Stimulated activated CD8-positive, alpha-beta memory T cell treated with anti-CD3 and anti-CD28 coated beads, Interleukin-12 subunit alpha, Interleukin-12 subunit beta, amount 100 ng/mL, for 1 hour (primary cell): ENCODE results near the gene ADAMTS3.

Experiments
- DNase-seq: peaks from one replicate; pipeline ENCODE4 v3.0.0-alpha.2; 2020; ENCODE audit warnings: low read depth

The ADAMTS3 gene

DNA sequence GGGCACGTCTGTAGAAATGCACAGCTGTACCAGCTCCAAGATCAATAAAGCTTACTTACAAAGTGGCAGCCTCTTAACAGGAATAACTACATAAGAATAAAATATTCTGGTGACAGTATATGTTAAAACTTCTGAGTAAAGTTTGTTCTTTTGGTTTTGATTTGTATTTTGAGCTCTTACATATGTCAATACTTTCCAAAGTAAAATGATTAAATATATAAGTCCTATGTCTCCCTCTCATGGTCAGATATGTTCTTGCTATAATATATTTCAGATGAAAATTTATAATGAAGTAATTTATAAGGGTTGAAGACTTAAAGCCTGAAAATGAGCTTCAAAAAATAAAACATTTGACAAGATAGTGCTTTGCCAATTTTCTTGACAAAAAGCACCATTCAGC is 282.8 kb downstream of the ADAMTS3 start:
- no peak for DNase-seq

DNA sequence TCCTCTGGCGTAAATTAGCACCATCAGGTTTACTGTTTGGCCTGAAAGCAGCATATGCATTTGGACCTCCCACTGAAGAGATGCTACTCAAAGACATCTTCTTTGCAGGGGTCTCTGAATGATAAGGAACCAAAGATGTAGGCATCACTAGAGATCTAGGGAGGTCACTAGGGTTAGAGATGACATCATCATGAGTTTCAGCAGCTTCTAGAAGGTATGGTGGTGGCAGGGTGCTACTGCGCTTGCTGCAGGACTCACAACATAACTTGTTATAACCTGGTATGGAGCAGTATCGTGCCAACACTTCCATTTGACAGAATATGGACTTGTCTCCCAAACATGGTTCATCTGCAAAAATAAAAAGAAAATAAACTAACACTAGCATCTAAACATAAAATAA is 285.7 kb downstream of the ADAMTS3 start:
- no peak for DNase-seq

DNA sequence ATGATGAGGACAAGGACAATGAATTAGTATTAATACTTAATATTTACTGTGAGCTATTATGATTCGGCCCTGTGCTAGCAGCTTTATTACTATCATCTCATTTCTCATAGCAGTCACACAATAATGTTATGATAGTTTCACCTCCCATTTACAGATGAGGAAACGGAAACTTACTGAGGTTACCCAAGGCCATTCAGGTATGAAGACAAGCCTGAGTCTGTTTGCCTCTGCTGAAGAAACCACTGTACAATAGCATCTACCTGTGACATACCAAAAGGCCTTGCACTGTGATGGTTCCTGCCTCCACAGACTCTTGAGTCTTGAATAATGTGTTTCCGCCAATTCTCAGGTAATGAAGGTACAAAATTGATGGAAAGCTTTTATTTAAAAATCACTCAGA is 288.8 kb downstream of the ADAMTS3 start:
- no peak for DNase-seq

DNA sequence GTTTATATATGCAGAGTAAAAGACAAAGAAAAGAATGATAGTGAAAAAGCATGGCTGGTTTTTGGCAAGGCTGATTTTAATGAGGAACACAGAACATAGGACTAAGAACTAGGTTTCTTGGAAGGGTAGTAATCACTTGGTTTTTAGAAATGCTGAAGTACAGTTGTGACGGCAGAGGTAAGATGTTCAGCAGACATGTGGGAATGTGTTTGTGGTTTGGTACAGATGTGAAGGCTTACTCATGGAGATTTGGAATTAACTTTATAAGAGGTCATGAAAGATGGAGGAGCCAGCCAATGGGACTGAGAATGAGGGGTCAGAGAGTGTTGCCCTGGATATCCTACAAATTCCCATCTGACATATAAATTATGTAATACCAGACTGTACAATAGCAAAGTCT is 293.6 kb downstream of the ADAMTS3 start:
- DNase-seq, result no peak

DNA sequence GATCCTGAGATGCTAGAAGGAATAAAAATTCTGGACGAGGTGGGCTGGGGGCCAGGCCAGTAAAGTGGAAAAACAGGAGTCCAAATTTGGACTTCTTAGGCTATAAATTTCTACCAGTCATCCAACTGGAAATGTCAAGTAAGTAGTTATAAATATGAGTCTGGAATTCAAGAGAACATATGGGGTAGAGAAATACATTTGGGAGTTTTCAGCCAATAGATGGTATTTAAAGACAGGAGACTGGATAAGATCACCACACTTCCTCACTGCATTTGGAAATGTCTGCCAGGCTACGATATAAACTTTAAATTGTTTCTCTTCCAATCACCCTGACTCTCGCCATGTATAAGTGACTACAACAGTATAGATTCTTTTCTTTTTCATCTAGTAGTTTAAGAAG is 294.8 kb downstream of the ADAMTS3 start:
- no peak for DNase-seq

DNA sequence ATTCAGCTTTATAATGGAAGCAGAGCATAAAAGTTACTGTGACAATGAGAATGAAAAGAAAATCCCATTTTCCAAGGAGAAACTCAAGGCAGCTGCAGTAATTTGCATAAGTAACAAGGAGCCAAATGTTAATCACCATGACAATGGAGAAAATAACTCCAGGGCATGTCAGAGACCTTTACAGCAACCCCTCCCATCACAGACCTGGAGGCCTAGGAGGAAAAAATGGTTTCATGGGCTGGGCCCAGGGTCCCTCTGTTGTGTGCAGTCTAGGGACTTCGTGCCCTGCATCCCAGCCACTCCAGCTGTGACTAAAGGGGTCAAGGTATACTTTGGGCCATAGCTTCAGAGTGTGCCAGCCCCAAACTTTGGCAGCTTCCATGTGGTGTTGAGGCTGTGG is 313.8 kb downstream of the ADAMTS3 start:
- DNase-seq, result no peak

DNA sequence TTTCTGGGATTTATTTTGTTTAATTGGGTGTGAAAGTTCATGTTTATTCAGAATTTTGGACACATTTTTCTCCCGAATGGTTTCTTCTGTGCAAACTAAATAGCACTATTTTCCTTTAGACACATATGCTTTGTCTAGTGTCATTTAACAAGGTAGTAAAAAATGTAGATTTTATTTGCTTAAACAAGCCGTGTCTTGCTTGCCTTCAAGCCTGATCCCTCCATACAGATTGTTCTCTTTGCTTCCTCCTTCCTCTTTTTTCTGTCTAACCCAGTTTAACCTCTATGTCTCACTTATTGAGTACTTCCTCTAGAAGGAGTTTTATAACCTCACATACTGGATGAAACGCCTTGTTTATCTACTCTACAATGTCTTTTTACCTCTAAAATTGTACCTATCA is 325.4 kb downstream of the ADAMTS3 start:
- DNase-seq, result no peak

DNA sequence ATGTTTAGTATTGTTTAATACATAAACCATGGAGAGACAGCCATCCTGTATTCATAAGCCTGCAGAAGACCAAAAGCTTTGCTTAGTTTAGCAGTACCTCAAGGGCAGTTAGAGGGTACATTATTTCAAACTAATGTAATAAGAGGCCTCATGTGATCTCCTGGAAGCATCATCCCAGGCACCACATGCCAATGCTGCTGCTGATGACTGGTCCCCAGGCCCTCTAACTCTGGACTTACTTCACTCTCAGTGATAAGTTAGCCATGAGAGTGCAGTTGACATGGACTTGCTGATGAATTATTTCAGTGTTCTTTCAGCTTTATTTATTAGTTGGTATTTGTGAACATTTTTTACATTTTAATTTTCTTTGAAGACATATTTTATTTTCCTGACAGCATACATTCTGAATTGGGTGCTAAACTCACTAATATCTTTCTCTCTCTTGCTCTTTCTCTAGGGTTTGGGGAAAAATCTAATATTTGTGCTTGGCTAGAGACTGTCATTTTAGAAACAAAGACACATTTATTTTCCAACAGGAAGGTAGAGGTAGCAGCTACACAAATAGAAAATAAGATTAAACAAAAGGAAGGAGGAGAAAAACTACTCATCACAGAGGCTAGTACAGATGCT is 329.4 kb downstream of the ADAMTS3 start:
- DNase-seq, result no peak
